Esophagus (tissue), 2 donors: ENCODE data around the gene GPS2. TPM values are rescaled to one million over a fixed set of nuclear protein-coding genes. Genes with fewer than 3 reads are reported as not detected.

Source experiments
- H3K27ac ChIP-seq, 2 donors: one replicate each; pipeline ENCODE4 v1.5.1; 2013; ENCODE audit warnings: low read depth in 2 of 2, mild to moderate bottlenecking in 2 of 2, inconsistent platforms in 1 of 2, low read length in 1 of 2, moderate library complexity in 1 of 2
- H3K27me3 ChIP-seq, 2 donors: one replicate each; pipeline ENCODE4 v1.6.1; 2013; ENCODE audit warnings: low read length in 2 of 2, control low read depth in 1 of 2, mild to moderate bottlenecking in 1 of 2; ENCODE audit not compliant: insufficient read depth in 2 of 2, control insufficient read depth in 1 of 2
- H3K36me3 ChIP-seq, 2 donors: one replicate each; pipeline ENCODE4 v1.6.1; 2013; ENCODE audit warnings: low read length in 1 of 2; ENCODE audit not compliant: control insufficient read depth in 2 of 2, insufficient read depth in 2 of 2
- H3K4me1 ChIP-seq, 2 donors: one replicate each; pipeline ENCODE4 v1.6.1; 2013; ENCODE audit warnings: low read length in 1 of 2; ENCODE audit not compliant: control insufficient read depth in 2 of 2, insufficient read depth in 2 of 2
- H3K4me3 ChIP-seq, 2 donors: one replicate each; pipeline ENCODE4 v1.5.1; 2013; ENCODE audit warnings: low read length in 2 of 2, mild to moderate bottlenecking in 2 of 2, low read depth in 1 of 2, moderate library complexity in 1 of 2
- H3K9me3 ChIP-seq, 2 donors: one replicate each; pipeline ENCODE4 v1.6.1; 2013; ENCODE audit warnings: mild to moderate bottlenecking in 2 of 2, low read depth in 1 of 2, low read length in 1 of 2, moderate library complexity in 1 of 2; ENCODE audit not compliant: control insufficient read depth in 2 of 2, insufficient read depth in 1 of 2
- WGBS, 2 donors: extraction: QIAGEN DNeasy Blood & Tissue Kit; methylation state at CpG; one replicate each; pipeline ENCODE4 v1.1.7; 2013; 5-methylcytosine and 5-hydroxymethylcytosine counted together
- polyA plus RNA-seq, 2 donors: library from polyadenylated mRNA; stranded (reverse); fragments of 200-250 nt; gene quantifications; one replicate each; pipeline ENCODE4 v1.2.3, GENCODE V29; 2013
- donor health status: healthy with polysubstance abuse.
- donor health status: Bipolar disorder and iron deficiency.

Gene GPS2, protein sequence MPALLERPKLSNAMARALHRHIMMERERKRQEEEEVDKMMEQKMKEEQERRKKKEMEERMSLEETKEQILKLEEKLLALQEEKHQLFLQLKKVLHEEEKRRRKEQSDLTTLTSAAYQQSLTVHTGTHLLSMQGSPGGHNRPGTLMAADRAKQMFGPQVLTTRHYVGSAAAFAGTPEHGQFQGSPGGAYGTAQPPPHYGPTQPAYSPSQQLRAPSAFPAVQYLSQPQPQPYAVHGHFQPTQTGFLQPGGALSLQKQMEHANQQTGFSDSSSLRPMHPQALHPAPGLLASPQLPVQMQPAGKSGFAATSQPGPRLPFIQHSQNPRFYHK
- polyA plus RNA-seq = 10 to 100 TPM; 54.5 to 56.5 TPM

DNA sequence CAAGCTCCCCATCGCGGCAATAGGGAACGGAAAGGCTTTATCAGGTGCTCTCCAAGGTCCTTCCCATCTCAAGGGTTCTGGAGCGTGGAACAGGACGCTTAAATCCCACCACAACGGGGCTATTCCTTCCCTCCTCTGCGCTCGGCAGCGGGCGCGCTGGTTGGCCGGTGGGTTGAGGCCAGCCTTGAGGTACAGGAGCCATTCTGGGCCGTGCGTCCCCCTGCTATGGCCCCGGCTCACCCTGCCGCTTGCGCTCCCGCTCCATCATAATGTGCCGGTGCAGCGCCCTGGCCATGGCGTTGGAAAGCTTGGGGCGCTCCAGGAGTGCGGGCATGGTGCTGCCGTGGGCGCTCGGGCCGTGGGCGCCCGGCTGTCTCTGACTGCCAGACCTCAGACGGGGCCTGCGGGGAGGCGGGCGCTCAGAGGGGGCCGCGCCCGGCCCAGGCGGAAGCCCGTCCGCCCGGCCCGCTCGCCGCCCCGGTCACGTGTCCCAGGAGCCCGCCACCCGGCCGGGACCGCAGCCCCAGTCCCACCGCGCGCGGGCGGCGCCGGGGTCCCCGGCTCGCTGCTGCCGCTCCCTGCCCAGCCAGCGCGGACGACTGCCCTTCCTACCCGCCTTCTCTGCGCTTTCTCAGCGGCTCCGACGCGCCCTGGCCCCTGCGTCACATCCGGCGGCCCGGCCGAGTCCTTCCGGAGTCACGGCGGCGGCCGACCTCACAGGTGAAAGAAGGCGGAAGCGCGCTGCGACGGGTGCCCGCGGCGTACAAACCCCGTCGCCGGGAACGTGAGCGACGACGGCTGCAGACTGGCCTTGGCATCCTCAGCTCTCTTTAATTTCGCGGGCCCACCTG lies at the start of gene GPS2:
TSS of gene GPS2 (minus strand) at position 642 of the 851 bp plus-strand sequence. CDS start at position 334, 308 bp downstream.
- peak within 1 kb of the TSS; percentile 98 for H3K27ac ChIP-seq
- H3K9me3 ChIP-seq = no peaks in the 10 kb centered on the region
- WGBS, 2 donors = 0 to 1% methylated on average over 74 to 95 of the region's 95 CpGs
- H3K27me3 ChIP-seq = no peaks in the 10 kb centered on the region
- peaks cover 0 to 12% of the 10 kb centered on the region in 2 donors for H3K4me1 ChIP-seq
- H3K4me3 ChIP-seq = peak within 1 kb of the TSS; percentile 61 to 84
- H3K36me3 ChIP-seq = peaks cover 25 to 43% of the 10 kb centered on the region in 2 donors

GRCh38 chr17:7363311-7363710 lies 48.2 kb upstream of the GPS2 start:
- Histone ChIP-seq H3K9me3 (no peaks in the 10 kb centered on the region), H3K4me3 (no peak overlapping the region), H3K36me3 (no peaks in the 10 kb centered on the region), H3K27ac (no peak overlapping the region), H3K4me1 (no peaks in the 10 kb centered on the region), H3K27me3 (no peaks in the 10 kb centered on the region)
- WGBS, 2 donors = 83 to 84% methylated on average over 6 of the region's 6 CpGs

DNA sequence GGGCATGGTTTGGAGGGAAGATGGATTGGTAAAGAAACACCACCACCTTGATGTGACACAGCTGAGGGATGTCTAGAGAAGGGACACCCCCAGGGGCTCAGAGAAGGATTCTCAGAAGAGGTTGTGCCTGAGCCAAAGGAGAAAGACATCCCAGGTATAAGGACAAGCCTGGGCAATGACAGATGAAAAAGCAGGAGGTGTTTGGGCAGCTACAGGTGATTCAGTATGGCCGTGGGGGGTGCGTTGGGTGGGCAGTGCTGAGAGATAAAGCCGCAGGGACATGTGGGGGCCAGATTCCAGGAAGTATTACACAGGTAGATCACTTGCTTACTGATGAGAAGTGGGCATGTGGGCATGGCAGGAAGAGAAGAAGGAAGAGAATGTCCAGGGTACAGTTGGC lies 46.7 kb upstream of the GPS2 start:
- Histone ChIP-seq H3K27ac (no peak overlapping the region), H3K9me3 (no peaks in the 10 kb centered on the region), H3K4me1 (no peaks in the 10 kb centered on the region), H3K27me3 (no peaks in the 10 kb centered on the region), H3K4me3 (no peak overlapping the region), H3K36me3 (no peaks in the 10 kb centered on the region)
- 38 to 60% methylated on average over 3 of the region's 3 CpGs for WGBS, 2 donors

DNA sequence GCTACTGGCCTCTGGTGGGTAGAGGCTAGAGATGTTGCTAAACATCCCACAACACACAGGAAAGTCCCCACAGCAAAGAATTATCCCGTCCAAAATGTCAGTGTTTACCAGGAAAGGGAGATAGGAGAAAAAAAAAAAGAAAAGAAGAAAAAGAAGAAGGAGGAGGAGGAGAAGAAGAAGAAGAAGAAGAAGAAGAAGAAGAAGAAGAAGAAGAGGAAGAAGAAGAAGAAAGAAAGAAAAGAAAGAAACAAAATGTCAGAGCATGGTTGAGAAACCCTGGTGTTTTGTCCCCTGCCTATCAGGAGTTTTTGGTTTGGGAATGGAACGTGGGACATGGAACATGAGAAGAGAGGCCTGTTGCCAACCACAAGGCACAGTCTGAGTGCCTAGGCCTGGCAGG lies 42.2 kb upstream of the GPS2 start:
- H3K27ac ChIP-seq = no peak overlapping the region
- no peak overlapping the region for H3K4me3 ChIP-seq
- WGBS, 2 donors = 59 to 60% methylated on average over 2 of the region's 2 CpGs
- H3K36me3 ChIP-seq = peaks cover 0 to 3% of the 10 kb centered on the region in 2 donors
- no peaks in the 10 kb centered on the region for H3K27me3 ChIP-seq
- no peaks in the 10 kb centered on the region for H3K9me3 ChIP-seq
- peaks cover 7 to 26% of the 10 kb centered on the region in 2 donors for H3K4me1 ChIP-seq

DNA sequence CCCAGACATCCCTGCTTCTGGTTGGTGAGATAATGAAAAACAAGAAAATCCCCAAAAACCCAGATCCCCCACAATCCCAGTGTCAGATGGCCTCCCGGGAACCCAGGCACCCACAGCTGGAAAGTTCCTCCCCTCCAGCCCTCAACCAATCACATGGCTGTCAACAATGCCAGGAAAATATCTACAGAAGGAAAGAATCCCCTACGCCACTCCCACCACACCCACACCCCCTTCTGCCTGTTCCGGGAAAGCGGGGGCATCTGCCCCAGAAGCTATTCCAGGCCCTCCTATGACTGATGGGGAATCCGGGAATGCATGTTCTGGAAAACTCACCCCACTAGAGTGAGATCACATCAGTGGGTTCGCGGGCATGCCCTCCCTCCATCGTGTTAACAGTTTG lies 41.6 kb upstream of the GPS2 start:
- Histone ChIP-seq H3K4me1 (peaks cover 7 to 26% of the 10 kb centered on the region in 2 donors), H3K27ac (no peak overlapping the region), H3K36me3 (peaks cover 0 to 3% of the 10 kb centered on the region in 2 donors), H3K27me3 (no peaks in the 10 kb centered on the region), H3K9me3 (no peaks in the 10 kb centered on the region), H3K4me3 (no peak overlapping the region)
- 69% methylated on average over 8 of the region's 8 CpGs for WGBS, 2 donors

DNA sequence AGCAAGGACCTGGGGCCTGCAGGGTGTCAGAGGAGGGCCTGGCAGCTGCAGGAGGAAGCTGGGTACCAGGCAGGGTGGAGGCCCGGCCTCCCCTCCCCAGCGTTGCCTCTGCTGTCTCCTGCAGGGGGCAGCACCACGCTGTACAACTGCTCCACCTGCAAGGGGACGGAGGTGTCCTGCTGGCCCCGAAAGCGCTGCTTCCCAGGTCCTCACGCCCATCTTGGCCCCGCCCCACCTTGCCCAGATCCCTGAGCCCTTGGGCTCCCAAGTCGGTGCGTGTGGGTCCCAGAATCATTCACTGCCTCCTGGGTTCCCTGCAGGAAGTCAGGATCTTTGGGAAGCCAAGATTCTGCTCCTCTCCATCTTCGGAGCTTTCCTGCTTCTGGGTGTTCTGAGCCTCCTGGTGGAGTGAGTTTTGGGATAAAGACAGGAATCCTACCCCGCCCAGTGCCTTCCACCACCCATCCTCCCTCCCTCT lies 41.0 kb upstream of the GPS2 start:
- Histone ChIP-seq H3K4me3 (no peak overlapping the region), H3K9me3 (no peaks in the 10 kb centered on the region), H3K27me3 (no peaks in the 10 kb centered on the region), H3K36me3 (peaks cover 0 to 3% of the 10 kb centered on the region in 2 donors), H3K27ac (peak overlapping the region in 1 of 2 donors; percentile 27), H3K4me1 (peaks cover 7 to 26% of the 10 kb centered on the region in 2 donors)
- WGBS, 2 donors = 8 to 9% methylated on average over 11 to 12 of the region's 12 CpGs

DNA sequence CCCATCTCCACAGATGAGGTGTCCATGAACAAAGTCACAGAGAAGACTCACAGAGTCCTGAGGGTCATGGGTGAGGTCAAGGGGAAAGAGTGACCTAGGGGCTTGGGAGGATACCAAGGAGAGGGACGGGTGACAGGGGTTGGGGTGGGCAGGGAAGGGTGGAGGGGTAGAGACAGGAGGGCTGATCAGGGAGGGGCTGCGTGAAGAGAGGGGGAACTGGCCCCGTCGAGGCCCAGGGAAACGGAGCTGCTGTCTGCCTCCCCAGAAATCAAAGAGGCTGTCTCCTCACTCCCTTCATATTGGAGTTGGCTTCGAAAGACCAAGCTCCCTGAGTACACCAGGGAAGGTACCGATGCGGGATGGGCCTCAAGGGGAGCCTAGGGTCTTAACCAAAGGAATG lies 40.4 kb upstream of the GPS2 start:
- Histone ChIP-seq H3K4me1 (peaks cover 7 to 26% of the 10 kb centered on the region in 2 donors), H3K27ac (peak overlapping the region in 1 of 2 donors; percentile 27)

GRCh38 chr17:7355053-7355452 lies 39.9 kb upstream of the GPS2 start, which contains the start of gene TMEM95:
TMEM95 (plus strand) TSS chr17:7355156; CDS start chr17:7355205, 49 bp downstream.
- H3K4me1 ChIP-seq = peaks cover 7 to 26% of the 10 kb centered on the region in 2 donors

More for the DNA sequence above, 40.4 kb upstream of the GPS2 start:
- Histone ChIP-seq H3K9me3 (no peaks in the 10 kb centered on the region), H3K4me3 (no peak overlapping the region), H3K27me3 (no peaks in the 10 kb centered on the region), H3K36me3 (peaks cover 0 to 3% of the 10 kb centered on the region in 2 donors)
- WGBS, 2 donors = 79 to 81% methylated on average over 7 to 8 of the region's 8 CpGs

GRCh38 chr17:7354262-7354843 lies 39.2 kb upstream of the GPS2 start:
- Histone ChIP-seq H3K4me3 (peak overlapping the region; percentile 79), H3K36me3 (peaks cover 0 to 3% of the 10 kb centered on the region in 2 donors), H3K27me3 (no peaks in the 10 kb centered on the region), H3K4me1 (peaks cover 11 to 26% of the 10 kb centered on the region in 2 donors), H3K27ac (peak overlapping the region; percentile 89 to 93), H3K9me3 (no peaks in the 10 kb centered on the region)
- WGBS, 2 donors = 48 to 56% methylated on average over 9 of the region's 9 CpGs

More at GRCh38 chr17:7355053-7355452, 39.9 kb upstream of the GPS2 start, which contains the start of gene TMEM95:
- Histone ChIP-seq H3K27ac (peak within 1 kb of the TSS; percentile 89 to 93), H3K9me3 (no peaks in the 10 kb centered on the region), H3K36me3 (peaks cover 0 to 3% of the 10 kb centered on the region in 2 donors), H3K4me3 (peak within 1 kb of the TSS; percentile 79), H3K27me3 (no peaks in the 10 kb centered on the region)
- WGBS, 2 donors = 51 to 54% methylated on average over 10 of the region's 10 CpGs
